Measurements from ENCODE around the gene BORCS5. TPM values are rescaled to one million over a fixed set of nuclear protein-coding genes. Genes with fewer than 3 reads are reported as not detected.

Gene BORCS5
- total RNA-seq, 1 experiment from 2014 or later, result 17.7 TPM

DNA sequence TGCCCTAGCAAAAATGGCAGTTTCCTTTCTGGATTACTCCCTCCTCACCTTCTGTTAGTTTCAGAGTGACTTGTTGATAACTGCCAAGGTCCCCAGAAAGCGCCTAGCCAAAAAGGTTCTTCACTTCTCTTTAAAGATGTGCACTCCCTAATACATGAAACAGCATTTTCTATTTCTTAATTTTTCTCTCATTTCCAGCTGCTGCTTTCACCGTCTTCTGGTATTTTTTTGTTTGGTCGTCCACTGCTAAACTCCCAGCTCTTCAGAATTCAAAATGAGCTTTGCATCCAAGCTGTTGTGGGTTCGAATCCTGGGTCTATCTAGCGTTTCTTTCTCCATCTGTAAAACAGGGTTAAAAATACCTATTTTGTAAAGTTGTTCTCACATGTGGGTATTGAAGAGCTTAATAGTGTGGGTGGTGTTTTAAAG lies 397 bp upstream of the BORCS5 start:
- ChIA-PET POLR2A (ENCODE audit: low non-redundant PET) (no interaction called here), CTCF (no interaction called here)
- Histone ChIP-seq H3K27me3 (replicated peaks; ENCODE audit: insufficient read depth, low read depth, low read length, poor library complexity) (no peaks in the 10 kb centered on the region), H3K36me3 (ENCODE audit: insufficient read depth, low read length, poor library complexity, severe bottlenecking) (no peaks in the 10 kb centered on the region), H3K27ac (ENCODE audit: low read depth, low read length, poor library complexity, severe bottlenecking) (peak overlapping the region; percentile 92), H3K4me3 (ENCODE audit: low read depth, low read length, poor library complexity, severe bottlenecking) (peak overlapping the region; percentile 72), H3K9me3 (ENCODE audit: low read depth, low read length, poor library complexity, severe bottlenecking) (no peaks in the 10 kb centered on the region), H3K4me1 (ENCODE audit: insufficient read depth, low read length, poor library complexity, severe bottlenecking) (peaks cover 11% of the 10 kb centered on the region)
- intact Hi-C loops (cut with micrococcal nuclease; ENCODE audit: unreplicated experiment), result no loop called here
- TF ChIP-seq, protein P1, sequence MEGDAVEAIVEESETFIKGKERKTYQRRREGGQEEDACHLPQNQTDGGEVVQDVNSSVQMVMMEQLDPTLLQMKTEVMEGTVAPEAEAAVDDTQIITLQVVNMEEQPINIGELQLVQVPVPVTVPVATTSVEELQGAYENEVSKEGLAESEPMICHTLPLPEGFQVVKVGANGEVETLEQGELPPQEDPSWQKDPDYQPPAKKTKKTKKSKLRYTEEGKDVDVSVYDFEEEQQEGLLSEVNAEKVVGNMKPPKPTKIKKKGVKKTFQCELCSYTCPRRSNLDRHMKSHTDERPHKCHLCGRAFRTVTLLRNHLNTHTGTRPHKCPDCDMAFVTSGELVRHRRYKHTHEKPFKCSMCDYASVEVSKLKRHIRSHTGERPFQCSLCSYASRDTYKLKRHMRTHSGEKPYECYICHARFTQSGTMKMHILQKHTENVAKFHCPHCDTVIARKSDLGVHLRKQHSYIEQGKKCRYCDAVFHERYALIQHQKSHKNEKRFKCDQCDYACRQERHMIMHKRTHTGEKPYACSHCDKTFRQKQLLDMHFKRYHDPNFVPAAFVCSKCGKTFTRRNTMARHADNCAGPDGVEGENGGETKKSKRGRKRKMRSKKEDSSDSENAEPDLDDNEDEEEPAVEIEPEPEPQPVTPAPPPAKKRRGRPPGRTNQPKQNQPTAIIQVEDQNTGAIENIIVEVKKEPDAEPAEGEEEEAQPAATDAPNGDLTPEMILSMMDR (conservative IDR thresholded peaks at IDR 0.05; ENCODE audit: low read depth, low read length), result no peak
- TF ChIP-seq EZH2 (IDR thresholded peaks at IDR 0.05; ENCODE audit: borderline replicate concordance, low read depth, low read length, poor library complexity, severe bottlenecking), result no peak
- no peak for DNase-seq (ENCODE audit: low spot score)
- TSS peak; percentile 94 for BruUV-seq (replicated peaks)

- DNase-seq (ENCODE audit: low spot score), result peak; percentile 66
- Histone ChIP-seq H3K9me3 (ENCODE audit: low read depth, low read length, poor library complexity, severe bottlenecking) (no peaks in the 10 kb centered on the region), H3K4me1 (ENCODE audit: insufficient read depth, low read length, poor library complexity, severe bottlenecking) (peaks cover 11% of the 10 kb centered on the region), H3K27ac (ENCODE audit: low read depth, low read length, poor library complexity, severe bottlenecking) (peak overlapping the region; percentile 92), H3K4me3 (ENCODE audit: low read depth, low read length, poor library complexity, severe bottlenecking) (peak overlapping the region; percentile 72), H3K27me3 (replicated peaks; ENCODE audit: insufficient read depth, low read depth, low read length, poor library complexity) (no peaks in the 10 kb centered on the region), H3K36me3 (ENCODE audit: insufficient read depth, low read length, poor library complexity, severe bottlenecking) (no peaks in the 10 kb centered on the region)
- ChIA-PET CTCF (interaction anchor here (0.5 to 1.0 kb wide), 3 partner anchors 9 to 276 kb away, joined by 3 read pairs; no protein-coding TSS in a partner anchor), POLR2A (ENCODE audit: low non-redundant PET) (interaction anchor here (0.5 to 0.6 kb wide), 2 partner anchors 44 to 222 kb away, joined by 3 to 6 read pairs; no protein-coding TSS in a partner anchor)
- intact Hi-C loops (cut with micrococcal nuclease; ENCODE audit: unreplicated experiment), result no loop called here
- no peak for TF ChIP-seq EZH2 (IDR thresholded peaks at IDR 0.05; ENCODE audit: borderline replicate concordance, low read depth, low read length, poor library complexity, severe bottlenecking)
- TF ChIP-seq, protein P1 (conservative IDR thresholded peaks at IDR 0.05; ENCODE audit: low read depth, low read length), result no peak
- BruUV-seq (replicated peaks), result TSS peak; percentile 58
Observed at GRCh38 chr12:12357719-12358461, 1.0 kb downstream of the BORCS5 start.

GRCh38 chr12:12358528-12358927 lies 1.6 kb downstream of the BORCS5 start:
- Histone ChIP-seq H3K27me3 (replicated peaks; ENCODE audit: insufficient read depth, low read depth, low read length, poor library complexity) (no peaks in the 10 kb centered on the region), H3K4me3 (ENCODE audit: low read depth, low read length, poor library complexity, severe bottlenecking) (peak overlapping the region; percentile 72), H3K36me3 (ENCODE audit: insufficient read depth, low read length, poor library complexity, severe bottlenecking) (no peaks in the 10 kb centered on the region), H3K9me3 (ENCODE audit: low read depth, low read length, poor library complexity, severe bottlenecking) (no peaks in the 10 kb centered on the region), H3K27ac (ENCODE audit: low read depth, low read length, poor library complexity, severe bottlenecking) (peak overlapping the region; percentile 92), H3K4me1 (ENCODE audit: insufficient read depth, low read length, poor library complexity, severe bottlenecking) (peaks cover 11% of the 10 kb centered on the region)
- BruUV-seq (replicated peaks), result no TSS peak
- peak; percentile 14 for DNase-seq (ENCODE audit: low spot score)
- ChIA-PET POLR2A (ENCODE audit: low non-redundant PET) (no interaction called here), CTCF (interaction anchor here (0.7 kb wide), 1 partner anchor 9 kb away, joined by 3 read pairs; no protein-coding TSS in a partner anchor)
- intact Hi-C loops (cut with micrococcal nuclease; ENCODE audit: unreplicated experiment), result no loop called here
- TF ChIP-seq EZH2 (IDR thresholded peaks at IDR 0.05; ENCODE audit: borderline replicate concordance, low read depth, low read length, poor library complexity, severe bottlenecking), result no peak
- TF ChIP-seq, protein P1 (conservative IDR thresholded peaks at IDR 0.05; ENCODE audit: low read depth, low read length), result no peak

All from A673 (cell line).